ENCODE data around the gene XBP1.

DNA sequence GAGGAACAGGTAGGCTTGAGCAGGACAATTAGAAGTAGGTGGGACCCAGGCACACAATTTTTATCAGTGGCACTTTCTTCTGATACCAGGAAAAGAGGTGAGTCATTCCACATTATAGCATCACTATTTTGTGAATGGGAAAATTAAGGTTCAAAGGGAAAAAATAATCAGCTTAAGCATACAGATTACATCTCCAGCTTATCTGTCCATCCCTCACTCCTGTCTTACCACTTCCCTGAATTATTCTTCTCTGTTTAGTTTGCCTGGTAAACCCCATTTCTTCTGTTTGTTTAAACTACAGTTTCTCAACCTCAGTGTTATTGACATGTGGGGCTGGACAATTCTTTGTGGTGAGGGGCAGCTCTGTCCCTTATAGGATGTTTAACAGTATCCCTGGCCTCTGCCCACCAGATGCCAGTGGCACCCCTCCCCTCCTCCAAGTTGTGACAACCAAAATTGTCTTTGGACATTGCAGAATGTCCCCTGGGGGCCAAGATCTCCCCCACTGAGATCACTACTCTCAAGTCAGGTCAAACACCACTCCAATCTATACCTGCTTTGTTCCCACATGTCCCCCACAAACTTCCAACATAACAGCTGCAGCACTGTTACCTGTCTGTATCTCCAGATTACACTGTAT, 8.5 kb upstream of the XBP1 start:
- TF ChIP-seq POLR2A (IDR thresholded peaks at IDR 0.05; ENCODE audit: low read depth, low read length), result no peak
- TF ChIP-seq POLR2AphosphoS5 (IDR thresholded peaks at IDR 0.05; ENCODE audit: low read depth, low read length), result no peak

All from GM12892 (cell line).